Measurements from ENCODE around the gene MAPRE2.

The MAPRE2 gene

DNA sequence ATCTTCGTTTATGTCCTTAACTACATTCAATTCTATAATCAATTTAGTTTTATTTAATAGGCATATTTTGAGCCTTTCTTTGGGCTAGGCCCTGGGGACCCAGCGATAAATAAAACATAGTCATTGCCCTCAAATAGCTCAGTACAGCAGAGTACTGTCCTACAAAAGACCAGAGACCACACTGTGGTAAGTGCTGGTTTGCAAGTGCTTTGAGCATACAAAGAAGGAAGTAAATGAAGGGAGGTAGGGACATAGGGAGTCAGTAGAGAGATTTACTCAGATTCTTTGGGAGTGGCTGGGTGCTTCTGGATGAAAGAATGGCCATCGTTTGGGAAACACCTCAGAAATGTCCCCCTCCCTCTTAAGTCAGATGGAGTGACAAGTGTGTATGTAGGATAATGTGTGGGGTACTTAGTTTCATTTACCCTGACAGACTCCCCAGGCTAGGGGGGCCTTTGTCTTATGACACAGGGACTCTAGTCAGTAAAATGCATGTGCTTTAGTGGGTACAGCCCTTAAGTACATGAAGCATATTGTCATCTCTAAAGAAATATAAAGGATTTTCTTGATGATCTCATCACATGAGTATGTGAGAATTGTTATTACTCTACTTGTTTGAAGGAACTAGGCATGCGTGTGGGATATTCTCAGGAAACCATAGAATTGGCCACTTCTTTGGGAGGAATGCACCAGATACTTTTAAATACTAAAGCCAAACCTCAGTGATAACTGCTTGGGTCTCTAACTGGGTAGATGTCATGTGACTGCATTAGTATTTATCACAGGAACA is 35.1 kb downstream of the MAPRE2 start:
- TF ChIP-seq, protein P1, sequence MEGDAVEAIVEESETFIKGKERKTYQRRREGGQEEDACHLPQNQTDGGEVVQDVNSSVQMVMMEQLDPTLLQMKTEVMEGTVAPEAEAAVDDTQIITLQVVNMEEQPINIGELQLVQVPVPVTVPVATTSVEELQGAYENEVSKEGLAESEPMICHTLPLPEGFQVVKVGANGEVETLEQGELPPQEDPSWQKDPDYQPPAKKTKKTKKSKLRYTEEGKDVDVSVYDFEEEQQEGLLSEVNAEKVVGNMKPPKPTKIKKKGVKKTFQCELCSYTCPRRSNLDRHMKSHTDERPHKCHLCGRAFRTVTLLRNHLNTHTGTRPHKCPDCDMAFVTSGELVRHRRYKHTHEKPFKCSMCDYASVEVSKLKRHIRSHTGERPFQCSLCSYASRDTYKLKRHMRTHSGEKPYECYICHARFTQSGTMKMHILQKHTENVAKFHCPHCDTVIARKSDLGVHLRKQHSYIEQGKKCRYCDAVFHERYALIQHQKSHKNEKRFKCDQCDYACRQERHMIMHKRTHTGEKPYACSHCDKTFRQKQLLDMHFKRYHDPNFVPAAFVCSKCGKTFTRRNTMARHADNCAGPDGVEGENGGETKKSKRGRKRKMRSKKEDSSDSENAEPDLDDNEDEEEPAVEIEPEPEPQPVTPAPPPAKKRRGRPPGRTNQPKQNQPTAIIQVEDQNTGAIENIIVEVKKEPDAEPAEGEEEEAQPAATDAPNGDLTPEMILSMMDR (IDR thresholded peaks at IDR 0.05): no peak

DNA sequence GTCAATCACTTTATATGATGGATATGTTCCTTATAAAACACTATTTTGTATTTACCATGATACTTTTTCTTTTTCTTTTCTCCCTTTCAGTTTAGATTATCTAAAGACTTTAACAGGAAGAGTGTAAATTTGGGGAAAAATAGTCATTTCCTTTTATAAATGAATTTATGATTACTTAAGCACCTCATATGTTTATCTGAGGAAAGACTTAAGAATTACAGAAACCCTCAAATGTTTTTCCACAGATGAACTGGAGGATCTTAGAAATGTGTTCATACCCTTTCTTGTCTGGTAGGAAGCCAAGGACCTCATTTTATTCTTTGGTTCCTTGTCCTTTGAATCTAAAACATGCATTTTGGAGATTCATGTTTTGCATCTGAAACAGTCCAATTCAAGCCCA is 36.7 kb downstream of the MAPRE2 start:
- TF ChIP-seq, protein P1 (IDR thresholded peaks at IDR 0.05): no peak

DNA sequence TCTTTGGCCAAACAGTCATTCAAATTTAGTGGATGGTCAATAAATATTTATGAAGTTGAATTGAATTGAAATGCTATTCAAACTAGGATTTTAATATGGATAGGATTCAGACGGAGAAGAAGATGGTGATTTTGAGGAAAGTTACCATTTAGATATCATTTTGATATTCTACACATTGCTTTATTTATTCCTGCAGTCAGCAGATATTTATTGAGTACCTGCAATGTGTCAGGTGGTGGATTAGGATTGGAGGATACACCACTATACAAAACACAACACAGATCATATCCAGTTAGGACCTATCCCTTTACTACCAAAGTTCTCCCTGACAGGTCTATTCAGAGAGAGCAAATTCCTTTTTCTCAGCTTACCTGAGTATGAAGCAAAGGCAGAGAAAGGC is 38.8 kb downstream of the MAPRE2 start:
- TF ChIP-seq, protein P1 (IDR thresholded peaks at IDR 0.05): no peak

DNA sequence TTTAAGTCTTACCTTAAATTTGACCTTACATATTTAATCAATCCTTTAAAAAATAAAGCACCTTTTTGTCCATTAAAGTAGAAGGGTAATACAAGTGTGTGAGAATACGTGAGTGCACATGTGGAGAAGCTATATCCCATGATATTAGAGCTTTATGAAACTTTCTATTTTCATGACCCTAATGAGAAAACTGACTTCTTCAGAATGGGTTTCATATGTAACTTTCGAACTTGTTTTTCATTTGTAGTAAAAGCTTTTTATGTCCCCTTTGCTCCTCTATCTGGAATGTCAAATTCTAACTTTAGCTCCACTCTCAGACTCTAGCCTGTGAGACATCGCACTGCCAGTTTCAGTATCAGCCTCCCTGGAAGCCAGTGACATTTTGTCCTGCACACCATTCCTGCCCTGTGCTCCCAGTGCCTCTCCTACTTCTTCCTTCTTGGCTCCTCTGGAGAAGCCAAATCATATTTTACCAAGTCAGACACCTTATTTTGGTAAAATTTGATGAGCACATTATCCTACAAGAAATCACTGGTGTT is 42.0 kb downstream of the MAPRE2 start:
- TF ChIP-seq, protein P1 (IDR thresholded peaks at IDR 0.05): no peak

DNA sequence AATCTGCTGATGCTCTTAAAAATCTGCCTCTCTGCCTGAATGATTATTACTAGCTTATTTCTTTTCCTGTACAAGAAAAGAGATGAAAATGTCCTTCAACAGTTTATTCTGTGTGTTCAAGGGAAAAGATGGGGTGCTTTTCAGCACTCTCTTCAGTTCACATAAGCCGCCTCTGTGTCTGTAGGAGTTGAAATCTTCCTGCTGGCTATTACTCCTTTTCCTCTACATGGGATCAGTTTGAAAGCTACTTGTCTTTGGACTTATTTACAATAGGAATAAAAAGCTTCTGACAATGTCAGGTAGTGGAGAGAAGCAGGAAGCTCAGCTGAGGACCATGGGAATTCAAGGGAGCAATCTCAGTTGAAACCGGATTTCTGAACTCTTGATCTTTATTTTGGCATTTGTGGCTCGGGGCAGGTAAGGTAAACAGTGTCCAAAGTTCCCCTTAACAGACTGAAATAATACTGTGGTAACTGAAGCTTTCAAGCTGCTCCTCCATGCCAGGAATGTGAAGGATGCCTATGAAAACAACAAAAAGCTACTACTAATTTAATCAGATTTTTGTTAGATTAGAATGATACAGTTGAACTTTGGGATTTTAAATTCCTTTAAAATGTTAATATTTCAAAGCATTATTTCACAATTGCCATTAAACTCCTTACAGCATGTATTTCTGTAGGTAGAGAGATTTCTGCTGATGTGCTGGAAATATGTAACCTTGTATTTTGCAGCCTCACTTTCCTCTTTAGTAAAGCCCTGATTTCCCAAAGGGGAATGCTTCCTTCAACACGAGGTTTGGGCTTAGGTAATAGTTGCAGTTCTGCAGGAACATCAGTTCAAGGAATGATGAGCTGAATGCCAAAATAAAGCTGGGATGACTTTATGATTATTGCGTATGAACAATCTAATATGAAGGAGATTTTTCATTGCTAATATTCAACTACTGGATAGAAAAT is 43.6 kb downstream of the MAPRE2 start:
- TF ChIP-seq, protein P1 (IDR thresholded peaks at IDR 0.05): no peak

DNA sequence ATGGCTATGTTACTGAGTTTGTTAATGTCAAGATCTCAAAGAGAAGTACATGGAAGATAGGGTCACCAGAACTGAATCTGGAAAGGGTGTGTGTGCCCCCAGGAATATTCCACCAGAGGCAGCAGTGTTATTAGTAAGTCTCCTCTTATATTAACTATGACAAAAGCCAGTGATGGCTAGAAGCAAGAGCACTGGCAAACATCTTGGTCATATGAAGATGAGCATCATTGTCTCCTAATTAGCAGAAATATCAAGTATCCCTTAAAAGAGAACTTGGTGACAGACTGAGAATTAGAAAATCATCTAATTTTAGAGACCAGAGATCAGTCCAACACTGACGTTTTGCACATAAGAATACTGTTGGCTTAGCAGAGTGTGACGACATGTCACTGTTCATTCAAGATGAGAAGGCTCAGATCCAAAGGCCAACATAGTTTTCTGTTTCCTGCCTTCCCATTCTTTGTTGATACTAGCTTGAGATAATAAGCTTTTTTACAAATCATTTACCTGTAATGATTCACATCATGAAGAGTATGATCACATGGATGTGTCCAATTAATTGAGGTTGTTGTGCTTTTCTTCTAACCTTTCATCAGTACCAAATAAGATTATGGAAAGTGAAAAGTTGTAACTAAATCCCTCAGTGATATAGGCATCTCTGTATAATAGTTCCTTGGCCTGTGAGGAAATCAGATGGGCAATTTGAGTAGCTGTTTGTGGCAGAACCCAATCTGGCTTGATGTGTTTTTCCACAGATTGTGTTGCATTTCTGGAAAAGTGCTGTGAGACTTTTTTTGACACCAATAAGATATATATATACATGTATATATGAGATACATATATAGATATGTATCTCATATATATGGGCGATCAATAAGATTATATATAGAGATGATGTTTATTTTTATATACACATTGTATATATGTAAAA is 44.5 kb downstream of the MAPRE2 start:
- TF ChIP-seq, protein P1 (IDR thresholded peaks at IDR 0.05): no peak
